ENCODE data around the gene CCT2.

The CCT2 gene

DNA sequence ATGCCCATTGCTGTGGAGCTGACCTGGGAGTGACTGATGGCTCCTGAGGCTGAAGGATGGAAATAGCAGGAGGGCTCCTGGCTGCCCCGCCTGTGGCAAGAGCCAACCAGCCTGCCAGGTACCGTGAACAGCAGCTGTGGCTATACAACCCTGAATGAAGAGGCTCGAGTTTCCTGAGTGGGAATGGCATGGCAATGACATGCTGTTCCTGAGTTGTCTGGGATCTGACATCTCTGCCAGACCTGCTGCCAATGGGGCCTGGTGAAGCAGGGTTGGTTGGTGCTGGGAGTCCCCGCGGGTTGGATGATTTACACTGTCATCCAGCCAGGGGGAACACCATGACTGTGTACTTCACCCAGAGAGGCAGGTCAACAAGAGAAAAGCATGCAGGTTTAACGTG lies 57.3 kb downstream of the CCT2 start:
- no peak for DNase-seq (ENCODE audit: low spot score)

DNA sequence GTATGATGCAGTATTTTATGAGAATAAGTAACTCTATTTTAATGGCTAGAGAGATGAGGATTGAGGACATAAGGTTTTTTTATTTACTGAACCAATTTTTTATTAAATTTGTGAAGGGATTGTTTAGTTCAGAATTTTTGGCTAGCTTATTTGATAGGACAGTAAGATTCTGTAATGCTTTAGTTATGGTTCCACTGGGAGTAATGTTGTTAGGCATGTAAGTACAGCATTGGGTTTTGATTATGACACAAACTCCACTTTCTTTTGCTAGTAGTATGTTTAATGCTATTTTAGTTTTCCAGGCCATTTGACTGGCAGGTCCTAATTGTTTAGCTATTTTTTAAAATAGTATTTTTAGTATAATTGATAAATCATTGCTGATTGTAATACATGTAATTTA lies 59.3 kb downstream of the CCT2 start:
- no peak for DNase-seq (ENCODE audit: low spot score)

DNA sequence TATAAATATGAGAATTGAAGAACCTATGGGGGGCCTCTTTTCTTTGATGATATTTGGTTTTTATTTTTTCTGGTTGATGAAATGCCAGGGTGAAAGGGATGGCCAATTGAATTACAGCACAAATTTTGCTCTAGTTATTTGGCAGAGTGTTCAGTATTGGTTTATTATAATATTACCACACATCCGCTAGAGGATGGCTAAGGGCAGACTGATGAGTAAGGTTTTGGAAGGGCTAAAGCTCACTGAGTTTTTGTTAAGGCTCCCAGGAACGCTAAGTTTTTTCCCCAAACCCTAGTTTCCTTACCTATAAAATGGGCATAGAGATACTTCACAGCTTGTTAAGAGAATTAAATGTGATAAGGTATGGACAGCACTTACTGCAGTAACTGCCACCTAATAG lies 59.8 kb downstream of the CCT2 start:
- peak; percentile 32 for DNase-seq (ENCODE audit: low spot score)

DNA sequence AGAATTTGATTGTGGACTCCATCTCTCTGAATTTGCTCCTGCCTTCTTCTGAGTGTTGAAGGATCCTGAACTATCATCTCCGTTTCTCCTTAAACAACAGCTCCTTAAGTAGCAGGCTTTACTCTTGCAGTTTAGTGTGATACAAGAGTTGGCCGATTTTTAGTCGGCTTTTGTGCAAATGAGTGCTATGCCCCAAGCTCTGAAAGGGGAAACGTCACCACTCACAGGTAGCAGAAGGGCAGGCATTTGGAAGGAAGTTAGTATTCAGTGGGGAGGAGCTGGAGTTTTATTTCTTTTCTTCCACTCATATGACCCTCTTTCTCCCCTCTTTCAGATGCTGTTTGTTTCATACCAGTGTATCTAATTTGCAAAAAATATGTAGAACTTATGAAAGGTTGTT lies 61.9 kb downstream of the CCT2 start:
- DNase-seq (ENCODE audit: low spot score) = no peak

DNA sequence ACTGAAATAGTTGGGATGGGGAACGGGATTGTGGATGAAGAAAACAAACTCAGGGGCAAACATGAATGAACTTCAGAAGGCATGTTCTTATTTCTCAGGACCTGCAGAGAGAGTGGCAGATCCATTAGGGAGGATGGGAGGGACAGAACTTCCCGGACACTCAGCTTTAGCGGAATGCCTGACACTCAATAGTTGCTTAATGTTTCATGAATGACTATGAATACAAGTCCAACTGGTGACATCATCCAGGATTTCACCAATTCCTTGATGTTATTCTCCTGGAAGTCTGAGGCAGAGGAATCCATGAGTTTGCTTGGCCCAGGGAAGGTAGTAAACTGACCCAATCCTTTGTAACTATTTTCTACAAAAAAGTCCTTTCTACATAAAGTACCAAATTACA lies 63.2 kb downstream of the CCT2 start:
- DNase-seq (ENCODE audit: low spot score) = peak; percentile 76

DNA sequence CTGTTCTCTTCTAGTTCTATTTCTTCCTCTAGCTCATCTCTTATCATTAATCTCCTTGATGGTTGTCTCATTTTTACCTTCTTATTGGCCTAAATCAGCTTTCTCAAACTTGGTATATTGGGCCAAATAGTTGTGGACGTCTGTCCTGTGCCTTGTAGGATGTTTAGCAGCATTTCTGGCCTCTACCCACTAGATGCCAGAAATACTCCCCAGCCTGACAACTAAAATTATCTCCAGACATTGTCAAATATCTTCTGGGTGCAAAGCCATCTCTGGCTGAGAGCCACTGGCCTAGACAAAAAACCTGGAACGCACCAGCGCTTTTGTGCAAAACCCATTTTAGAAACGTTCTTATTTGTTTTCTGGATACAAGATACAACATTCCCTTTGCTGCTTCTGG lies 64.3 kb downstream of the CCT2 start:
- no peak for DNase-seq (ENCODE audit: low spot score)
